Mesendoderm (in vitro differentiated cells): ENCODE data around the gene PDPR.

Source experiments
- DNase-seq: peaks from one replicate; pipeline ENCODE4 v3.0.0; 2013
- H2AK5ac ChIP-seq: 2 replicates; pipeline ENCODE4 v1.6.1; 2013; ENCODE audit warnings: low read length, inconsistent platforms
- H2BK120ac ChIP-seq: 2 replicates; pipeline ENCODE4 v1.6.1; 2013; ENCODE audit warnings: low read depth, mild to moderate bottlenecking, low read length, moderate library complexity, mixed read lengths
- H2BK15ac ChIP-seq: replicated peaks from 2 replicates; pipeline ENCODE4 v1.6.1; 2013; ENCODE audit warnings: low read depth, mild to moderate bottlenecking, moderate library complexity
- H2BK5ac ChIP-seq: 2 replicates; pipeline ENCODE4 v1.6.1; 2013; ENCODE audit warnings: low read length, inconsistent platforms
- H3K18ac ChIP-seq: 2 replicates; pipeline ENCODE4 v1.6.1; 2013; ENCODE audit warnings: mild to moderate bottlenecking, low read length, mixed read lengths
- H3K23ac ChIP-seq: one replicate; pipeline ENCODE4 v1.6.1; 2013; ENCODE audit warnings: low read length
- H3K27ac ChIP-seq: 2 replicates; pipeline ENCODE4 v1.5.1; 2013; ENCODE audit warnings: low read depth, mild to moderate bottlenecking, inconsistent platforms, low read length, moderate library complexity
- H3K27me3 ChIP-seq: 2 replicates; pipeline ENCODE4 v1.6.1; 2013; ENCODE audit warnings: low read length, control low read depth, mild to moderate bottlenecking, inconsistent platforms; ENCODE audit not compliant: insufficient read depth, poor library complexity
- H3K36me3 ChIP-seq: 2 replicates; pipeline ENCODE4 v1.6.1; 2013; ENCODE audit warnings: low read length, inconsistent platforms; ENCODE audit not compliant: control insufficient read depth, insufficient read depth
- H3K4ac ChIP-seq: one replicate; pipeline ENCODE4 v1.6.1; 2013; ENCODE audit warnings: low read depth, mild to moderate bottlenecking, low read length, moderate library complexity
- H3K4me1 ChIP-seq: 2 replicates; pipeline ENCODE4 v1.6.1; 2013; ENCODE audit warnings: low read depth, low read length, inconsistent platforms; ENCODE audit not compliant: control insufficient read depth
- H3K4me2 ChIP-seq: 2 replicates; pipeline ENCODE4 v1.6.1; 2013; ENCODE audit warnings: low read length
- H3K4me3 ChIP-seq: 2 replicates; pipeline ENCODE4 v1.5.1; 2013; ENCODE audit warnings: mild to moderate bottlenecking, low read length
- H3K56ac ChIP-seq: one replicate; pipeline ENCODE4 v1.6.1; 2013; ENCODE audit warnings: low read length
- H3K79me1 ChIP-seq: 2 replicates; pipeline ENCODE4 v1.6.1; 2013; ENCODE audit warnings: low read length, inconsistent platforms
- H3K79me2 ChIP-seq: 2 replicates; pipeline ENCODE4 v1.6.1; 2013; ENCODE audit warnings: mild to moderate bottlenecking, low read length; ENCODE audit not compliant: control insufficient read depth, insufficient read depth
- H3K9ac ChIP-seq: 2 replicates; pipeline ENCODE4 v1.6.1; 2013; ENCODE audit warnings: low read length, inconsistent platforms
- H4K5ac ChIP-seq: one replicate; pipeline ENCODE4 v1.6.1; 2013; ENCODE audit warnings: low read length
- H4K8ac ChIP-seq: one replicate; pipeline ENCODE4 v1.6.1; 2013; ENCODE audit warnings: low read depth, mild to moderate bottlenecking, control low read depth, low read length, moderate library complexity
- WGBS: extraction: QIAGEN DNeasy Blood & Tissue Kit; methylation state at CpG from one replicate; pipeline ENCODE4 v1.1.7; 2013; ENCODE audit warnings: low lambda C conversion rate, missing lambda C conversion rate; ENCODE audit not compliant: insufficient coverage; ENCODE audit errors: extremely low coverage; 5-methylcytosine and 5-hydroxymethylcytosine counted together

Gene PDPR

DNA sequence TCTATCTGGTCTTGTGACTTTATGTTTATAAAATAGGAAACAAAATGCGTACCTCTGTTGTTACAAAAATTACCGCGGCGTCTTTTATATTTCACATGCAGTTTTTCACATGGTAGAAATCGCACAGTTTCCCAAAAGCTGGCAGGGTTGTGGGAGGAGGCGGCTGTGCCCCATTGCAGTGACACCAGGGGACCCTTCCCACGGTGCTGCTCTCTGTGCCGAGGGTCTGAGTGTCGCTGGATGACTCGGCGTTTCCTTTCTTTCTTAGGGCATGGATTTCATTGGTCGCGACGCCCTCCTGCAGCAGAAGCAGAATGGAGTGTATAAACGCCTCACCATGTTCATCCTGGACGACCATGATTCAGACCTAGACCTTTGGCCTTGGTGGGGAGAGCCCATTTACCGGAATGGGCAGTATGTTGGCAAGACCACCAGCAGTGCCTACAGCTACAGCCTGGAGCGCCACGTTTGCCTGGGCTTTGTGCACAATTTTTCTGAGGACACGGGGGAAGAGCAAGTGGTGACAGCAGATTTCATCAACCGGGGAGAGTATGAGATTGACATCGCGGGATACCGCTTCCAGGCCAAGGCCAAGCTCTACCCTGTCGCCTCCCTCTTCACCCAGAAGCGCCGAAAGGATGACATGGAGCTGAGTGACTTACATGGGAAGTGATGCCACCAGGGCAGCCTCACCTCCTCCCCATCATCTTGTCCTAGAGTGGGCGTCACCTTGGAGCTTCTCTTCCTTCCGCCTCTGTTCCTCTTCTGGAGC is 42.3 kb downstream of the PDPR start:
- H3K4me1 ChIP-seq = no peaks in the 10 kb centered on the region
- no peak overlapping the region for H2BK15ac ChIP-seq
- H3K36me3 ChIP-seq = peaks cover 15% of the 10 kb centered on the region
- H3K4ac ChIP-seq = no peak overlapping the region
- no peak overlapping the region for H2AK5ac ChIP-seq
- no peak overlapping the region for H3K4me2 ChIP-seq
- H3K27ac ChIP-seq = no peak overlapping the region
- H2BK5ac ChIP-seq = peak overlapping the region; percentile 37
- no peaks in the 10 kb centered on the region for H3K79me1 ChIP-seq
- no peaks in the 10 kb centered on the region for H3K27me3 ChIP-seq
- H2BK120ac ChIP-seq = no peak overlapping the region
- no CpG with 5 or more reads among the region's 29 CpGs for WGBS
- no peak overlapping the region for H4K8ac ChIP-seq
- no peak for DNase-seq
- no peak overlapping the region for H3K23ac ChIP-seq
- H3K79me2 ChIP-seq = no peaks in the 10 kb centered on the region
- H3K4me3 ChIP-seq = no peak overlapping the region
- no peak overlapping the region for H3K9ac ChIP-seq
- no peak overlapping the region for H3K56ac ChIP-seq
- H3K18ac ChIP-seq = no peak overlapping the region
- no peak overlapping the region for H4K5ac ChIP-seq

GRCh38 chr16:70157105-70157476 is 43.0 kb downstream of the PDPR start:
- Histone ChIP-seq H3K79me2 (no peaks in the 10 kb centered on the region), H3K79me1 (no peaks in the 10 kb centered on the region), H4K8ac (no peak overlapping the region), H3K4me2 (no peak overlapping the region), H3K4me3 (no peak overlapping the region), H3K4ac (no peak overlapping the region), H2BK15ac (no peak overlapping the region), H3K23ac (no peak overlapping the region), H3K56ac (no peak overlapping the region), H2BK120ac (no peak overlapping the region), H3K27me3 (no peaks in the 10 kb centered on the region), H3K18ac (no peak overlapping the region), H3K27ac (no peak overlapping the region), H2AK5ac (no peak overlapping the region), H3K9ac (no peak overlapping the region), H4K5ac (no peak overlapping the region), H2BK5ac (no peak overlapping the region), H3K4me1 (no peaks in the 10 kb centered on the region), H3K36me3 (peaks cover 14% of the 10 kb centered on the region)
- DNase-seq = no peak
- no CpG with 5 or more reads among the region's 11 CpGs for WGBS

DNA sequence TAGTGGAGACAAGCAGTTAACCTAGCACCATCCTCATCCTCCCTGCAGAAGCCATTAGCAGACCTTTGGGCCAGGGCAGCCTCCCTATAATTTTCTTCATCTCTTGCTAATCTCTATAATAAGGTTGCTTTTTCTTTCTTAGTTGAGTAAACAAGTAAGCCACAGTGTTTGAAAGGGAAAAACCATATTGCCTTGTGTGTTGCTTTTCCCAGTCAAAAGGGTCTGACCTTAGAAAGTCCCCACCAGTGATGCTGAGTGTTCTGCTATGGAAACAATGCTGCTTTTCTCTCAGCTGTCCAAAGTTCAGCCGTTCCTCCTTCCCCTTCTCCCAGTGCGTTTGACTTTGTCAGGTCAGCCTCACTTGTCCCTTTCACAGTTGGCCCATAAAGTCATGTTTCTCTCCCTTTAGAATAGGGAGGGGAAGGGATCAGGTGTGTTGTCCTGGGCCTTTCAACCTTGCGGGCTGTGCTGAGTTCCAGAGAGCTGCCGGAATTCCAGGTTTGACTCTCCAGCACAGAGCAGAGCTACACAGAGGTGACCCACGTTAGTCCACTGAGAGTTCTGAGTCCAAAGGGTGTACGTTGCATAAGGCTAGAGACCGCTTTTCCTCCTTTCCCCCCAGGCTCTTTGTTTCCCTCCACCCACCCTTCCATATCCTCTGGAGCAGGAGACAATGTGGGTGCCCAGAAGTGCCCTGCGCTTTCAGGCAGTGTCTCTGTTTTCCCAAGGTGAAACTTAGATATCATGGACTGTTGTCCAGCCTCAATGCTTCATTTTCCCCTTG is 43.5 kb downstream of the PDPR start:
- no peak overlapping the region for H2BK5ac ChIP-seq
- no peak overlapping the region for H3K56ac ChIP-seq
- H3K23ac ChIP-seq = no peak overlapping the region
- H2BK15ac ChIP-seq = no peak overlapping the region
- no peak overlapping the region for H3K18ac ChIP-seq
- H3K79me2 ChIP-seq = no peaks in the 10 kb centered on the region
- no peak overlapping the region for H3K4me3 ChIP-seq
- H3K79me1 ChIP-seq = no peaks in the 10 kb centered on the region
- no peak overlapping the region for H2AK5ac ChIP-seq
- no peaks in the 10 kb centered on the region for H3K27me3 ChIP-seq
- H2BK120ac ChIP-seq = no peak overlapping the region
- no peak overlapping the region for H3K4me2 ChIP-seq
- no peak overlapping the region for H3K9ac ChIP-seq
- no peak overlapping the region for H3K27ac ChIP-seq
- DNase-seq = no peak
- H3K4ac ChIP-seq = no peak overlapping the region
- peaks cover 14% of the 10 kb centered on the region for H3K36me3 ChIP-seq
- H4K5ac ChIP-seq = no peak overlapping the region
- H4K8ac ChIP-seq = no peak overlapping the region
- WGBS = no CpG with 5 or more reads among the region's 8 CpGs
- H3K4me1 ChIP-seq = no peaks in the 10 kb centered on the region

DNA sequence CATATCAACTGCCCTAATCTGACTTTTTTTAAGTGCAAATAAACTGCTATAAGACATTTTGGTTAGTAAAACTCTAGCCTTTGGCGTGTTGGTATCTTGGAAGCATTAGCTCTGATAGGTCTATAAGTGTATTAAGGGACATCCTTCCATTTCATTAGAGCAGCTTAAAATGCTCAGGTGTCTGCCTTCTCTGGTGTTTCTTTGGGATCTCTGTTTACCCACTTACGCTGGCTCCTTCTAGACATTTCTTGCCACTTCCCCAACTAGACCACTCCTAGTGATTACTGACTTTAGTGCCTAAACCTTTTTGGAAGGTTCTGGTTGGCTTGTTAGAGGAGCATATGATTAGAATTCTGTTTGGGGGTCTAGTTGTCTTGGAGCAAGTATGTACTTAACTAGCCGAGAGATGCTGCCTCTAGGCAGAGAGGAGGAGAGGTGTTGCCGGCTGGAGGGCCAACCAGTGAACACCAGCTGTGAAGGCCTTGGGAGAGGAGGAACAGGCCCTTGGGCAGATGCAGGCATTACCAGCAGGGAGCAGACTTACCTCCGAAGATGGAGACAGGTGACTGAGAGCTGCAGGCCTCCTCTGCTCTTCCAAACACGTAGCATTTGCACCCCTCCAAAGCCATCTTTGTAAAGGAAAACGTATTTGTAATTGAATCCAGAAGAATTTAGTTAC is 44.3 kb downstream of the PDPR start:
- no peak overlapping the region for H3K4me2 ChIP-seq
- no peak overlapping the region for H2BK120ac ChIP-seq
- no peak overlapping the region for H3K4ac ChIP-seq
- H3K9ac ChIP-seq = no peak overlapping the region
- H3K27ac ChIP-seq = no peak overlapping the region
- H2AK5ac ChIP-seq = no peak overlapping the region
- no peak overlapping the region for H3K56ac ChIP-seq
- H3K36me3 ChIP-seq = peaks cover 13% of the 10 kb centered on the region
- no peaks in the 10 kb centered on the region for H3K79me2 ChIP-seq
- H2BK5ac ChIP-seq = no peak overlapping the region
- H3K27me3 ChIP-seq = no peaks in the 10 kb centered on the region
- H2BK15ac ChIP-seq = no peak overlapping the region
- WGBS = no CpG with 5 or more reads among the region's 7 CpGs
- H3K4me3 ChIP-seq = no peak overlapping the region
- no peaks in the 10 kb centered on the region for H3K4me1 ChIP-seq
- no peaks in the 10 kb centered on the region for H3K79me1 ChIP-seq
- H3K23ac ChIP-seq = no peak overlapping the region
- H4K8ac ChIP-seq = no peak overlapping the region
- peak; percentile 54 for DNase-seq
- H4K5ac ChIP-seq = no peak overlapping the region
- no peak overlapping the region for H3K18ac ChIP-seq

DNA sequence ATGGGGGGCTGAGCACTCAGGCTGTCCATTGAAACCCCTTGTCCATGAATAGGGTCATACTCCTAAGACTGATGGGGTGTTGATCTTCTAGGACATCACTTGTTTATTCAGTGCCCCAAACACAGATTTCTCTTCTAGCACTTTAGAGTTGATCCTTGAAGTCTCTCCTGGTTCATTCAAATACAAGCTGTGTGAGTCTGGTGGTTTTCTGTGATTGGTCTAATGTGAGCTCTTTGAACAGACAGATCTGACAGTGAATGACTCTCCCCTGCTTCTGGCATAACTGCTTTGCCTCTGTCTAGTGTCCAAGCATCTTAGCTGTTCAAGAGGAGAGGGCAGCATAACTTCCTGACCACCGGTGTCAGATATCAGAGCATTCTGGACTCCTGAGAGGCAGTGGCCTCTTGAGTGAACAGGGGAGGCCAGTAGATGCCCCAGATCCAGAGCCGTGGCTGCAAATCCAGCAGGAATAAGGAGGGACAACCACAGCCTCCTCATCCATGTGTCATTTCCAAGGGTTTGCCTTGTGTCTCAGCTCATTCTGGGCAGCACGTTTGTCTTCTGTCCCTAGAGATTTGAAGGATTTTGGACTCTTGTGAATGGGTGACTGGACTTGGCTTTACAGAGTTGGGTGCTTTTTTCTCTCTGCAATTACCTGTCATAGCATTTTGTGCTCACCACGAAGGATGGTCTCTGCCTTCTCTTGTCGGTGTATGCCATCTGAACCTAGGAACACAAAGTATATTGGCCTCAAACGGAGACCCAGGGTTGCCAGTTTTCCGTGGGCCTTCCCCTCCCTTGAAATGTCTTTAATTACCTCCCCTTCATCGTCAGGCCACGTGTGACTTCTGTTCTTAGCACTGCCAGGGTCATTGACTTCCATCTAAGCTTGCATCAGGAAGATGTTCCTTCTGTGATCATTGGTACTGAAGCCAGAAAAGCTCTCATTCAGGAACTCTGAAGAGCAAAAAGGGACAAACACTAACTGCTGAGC is 45.5 kb downstream of the PDPR start:
- no CpG with 5 or more reads among the region's 9 CpGs for WGBS
- Histone ChIP-seq H4K8ac (no peak overlapping the region), H3K4me2 (no peak overlapping the region), H3K4me1 (no peaks in the 10 kb centered on the region), H3K36me3 (peaks cover 12% of the 10 kb centered on the region), H3K4ac (no peak overlapping the region), H2BK120ac (no peak overlapping the region), H2BK5ac (no peak overlapping the region), H3K27me3 (no peaks in the 10 kb centered on the region), H3K27ac (no peak overlapping the region), H2AK5ac (no peak overlapping the region), H3K9ac (no peak overlapping the region), H3K79me2 (no peaks in the 10 kb centered on the region), H3K56ac (no peak overlapping the region), H3K18ac (no peak overlapping the region), H3K4me3 (no peak overlapping the region), H3K23ac (no peak overlapping the region), H2BK15ac (no peak overlapping the region), H4K5ac (no peak overlapping the region), H3K79me1 (no peaks in the 10 kb centered on the region)
- DNase-seq = no peak
